8988T (cell line): ENCODE measurements around the gene PNLIP.

Experiments used
- DNase-seq: peaks from one replicate; pipeline ENCODE4 v3.0.0; 2011

The PNLIP gene

DNA sequence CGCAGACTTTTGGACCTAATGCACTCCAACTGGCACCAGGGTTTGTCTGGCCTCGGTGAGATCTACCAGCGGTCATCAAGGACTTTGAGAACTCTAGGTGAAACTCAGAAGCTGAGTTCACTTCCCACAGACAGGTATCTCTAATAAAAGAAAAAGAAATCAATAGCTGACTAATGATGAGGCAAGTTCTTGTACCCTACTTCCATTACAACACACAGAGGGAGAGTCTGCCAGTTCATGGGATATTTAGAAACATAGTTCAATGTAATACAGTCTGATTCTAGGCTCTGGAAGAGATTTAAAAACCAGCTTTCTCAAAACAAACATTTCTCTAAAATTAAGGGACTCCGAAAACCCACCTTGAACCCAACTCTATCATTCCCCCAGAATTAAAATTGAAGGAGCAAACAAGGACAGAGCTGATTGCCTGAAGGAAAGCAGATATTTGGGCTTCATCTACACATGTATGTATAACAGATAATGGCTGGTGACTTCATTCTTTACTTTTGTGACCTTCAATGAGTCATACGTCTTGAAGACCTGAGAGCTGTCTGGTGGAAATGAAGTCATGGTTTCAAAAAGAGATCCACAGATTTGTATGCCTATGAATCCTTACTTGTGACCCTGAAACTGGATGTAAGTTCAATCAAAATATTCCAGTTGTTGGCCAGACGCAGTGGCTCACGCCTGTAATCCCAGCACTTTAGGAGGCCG, 42.3 kb downstream of the PNLIP start:
- no peak for DNase-seq

DNA sequence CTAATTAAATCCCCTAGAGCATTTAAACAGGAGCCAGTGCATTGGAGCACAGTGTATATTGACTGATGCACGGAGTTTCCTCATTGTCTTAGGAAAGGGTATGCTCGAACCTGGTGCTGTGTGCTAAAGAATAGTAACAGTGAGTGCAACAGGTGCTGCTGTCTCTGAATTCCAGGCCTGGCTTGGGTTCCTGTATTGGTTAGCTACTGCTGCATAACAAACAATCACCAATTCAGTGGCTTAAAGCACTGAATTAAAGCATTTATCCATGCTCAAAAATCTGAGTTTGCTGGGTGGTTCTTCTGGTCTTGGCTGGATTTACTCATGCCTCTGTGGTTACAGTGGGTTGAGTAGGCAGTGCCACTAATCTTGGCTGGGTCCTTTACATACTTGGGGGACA, 43.3 kb downstream of the PNLIP start:
- no peak for DNase-seq

GRCh38 chr10:116589926-116590325, 44.2 kb downstream of the PNLIP start:
- DNase-seq = no peak

DNA sequence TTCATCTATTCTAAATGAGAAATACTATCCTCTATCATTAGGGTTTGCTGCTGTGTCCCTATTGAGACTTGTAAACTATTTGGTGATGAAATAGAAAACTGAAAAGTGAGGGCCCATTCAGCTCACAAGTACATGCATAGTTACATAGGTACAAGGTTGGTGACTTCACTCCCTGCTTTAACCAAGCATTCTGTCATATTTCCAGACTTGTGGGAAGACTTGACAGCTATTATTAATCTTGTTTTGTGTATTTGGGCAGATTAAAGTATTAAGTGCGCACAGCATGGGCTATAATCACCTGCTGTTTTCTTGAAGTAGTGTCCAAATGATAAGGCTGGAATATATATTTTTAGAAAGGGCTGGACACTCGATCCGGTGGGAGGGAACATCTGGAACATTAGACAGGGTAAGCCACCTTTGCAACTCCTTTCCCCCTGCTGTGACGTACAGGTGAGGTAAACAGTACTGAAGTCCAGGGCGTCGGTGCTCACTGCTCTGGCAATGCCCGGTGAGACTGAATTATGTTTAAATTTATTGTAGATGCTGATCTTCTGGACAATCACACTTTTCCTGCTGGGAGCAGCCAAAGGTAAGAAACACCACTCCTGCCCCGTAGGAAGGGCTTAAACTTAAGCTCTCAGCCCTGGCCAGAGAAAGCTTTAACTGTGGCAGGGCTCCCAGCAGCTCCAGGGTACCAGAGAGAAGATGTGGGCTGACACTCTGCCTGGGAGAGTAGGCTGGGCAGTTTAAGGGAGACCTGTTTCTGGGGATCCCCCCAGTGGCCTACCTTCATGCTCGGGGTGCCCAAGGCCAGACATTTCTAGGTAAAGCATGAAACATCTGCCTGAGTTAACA, 45.1 kb downstream of the PNLIP start, which contains the start of gene PNLIPRP1:
PNLIPRP1 (plus strand) TSS at position 370 of the 855 bp plus-strand sequence; CDS start at position 541, 171 bp downstream.
- DNase-seq = no peak

DNA sequence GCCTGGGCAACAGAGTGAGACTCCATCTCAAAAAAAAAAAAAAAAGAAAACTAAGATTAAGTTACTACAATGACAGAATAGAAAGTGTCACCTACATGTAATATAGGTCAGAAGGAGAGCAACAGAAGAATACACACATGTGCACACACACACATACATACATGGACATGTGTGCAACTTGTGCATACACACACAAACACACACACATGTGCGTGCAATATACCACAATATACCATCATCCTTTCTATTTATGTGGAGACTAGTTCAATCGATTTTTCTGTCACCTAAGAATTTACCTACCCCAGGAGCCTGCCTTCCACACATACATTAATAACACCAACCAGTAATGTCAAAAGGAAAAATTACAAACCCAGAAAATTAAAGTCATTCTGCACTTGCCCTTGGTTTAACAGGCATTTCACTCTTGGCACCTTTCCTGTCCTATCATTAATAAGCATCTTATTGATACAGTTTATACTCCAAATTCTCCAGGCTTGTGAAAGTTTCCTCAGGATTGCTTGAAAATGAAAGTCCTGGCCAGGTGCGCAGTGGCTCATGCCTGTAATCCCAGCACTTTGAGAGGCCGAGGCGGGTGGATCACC, 47.5 kb downstream of the PNLIP start:
- no peak for DNase-seq

DNA sequence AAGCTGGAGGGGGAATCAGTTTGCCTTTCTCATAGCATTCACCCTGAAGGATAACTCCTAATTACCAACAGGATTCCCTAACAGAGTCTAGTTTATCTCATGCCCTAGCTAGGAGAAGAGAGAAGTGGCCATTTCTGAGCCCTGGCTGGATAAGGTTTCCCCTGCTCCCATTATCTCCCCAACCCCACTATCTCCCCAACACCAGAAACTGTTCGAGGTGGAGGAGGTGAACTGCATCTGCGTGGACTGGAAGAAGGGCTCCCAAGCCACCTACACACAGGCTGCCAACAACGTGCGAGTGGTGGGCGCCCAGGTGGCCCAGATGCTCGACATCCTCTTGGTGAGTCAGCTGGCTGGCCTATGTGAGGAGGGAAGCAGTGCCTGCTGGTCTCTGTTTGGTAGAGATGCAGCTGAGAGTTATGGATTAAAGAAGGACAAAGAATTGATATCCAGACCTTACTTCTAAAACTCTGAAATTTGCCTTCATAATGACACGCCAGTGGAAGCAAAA, 48.8 kb downstream of the PNLIP start:
- no peak for DNase-seq

GRCh38 chr10:116596062-116596461, 50.3 kb downstream of the PNLIP start:
- no peak for DNase-seq

- DNase-seq = no peak
These were observed 51.8 kb downstream of the PNLIP start for GRCh38 chr10:116597543-116597942.

- no peak for DNase-seq
These were observed 52.6 kb downstream of the PNLIP start for GRCh38 chr10:116598329-116598728.

GRCh38 chr10:116599991-116600390, 54.3 kb downstream of the PNLIP start:
- DNase-seq = no peak

DNA sequence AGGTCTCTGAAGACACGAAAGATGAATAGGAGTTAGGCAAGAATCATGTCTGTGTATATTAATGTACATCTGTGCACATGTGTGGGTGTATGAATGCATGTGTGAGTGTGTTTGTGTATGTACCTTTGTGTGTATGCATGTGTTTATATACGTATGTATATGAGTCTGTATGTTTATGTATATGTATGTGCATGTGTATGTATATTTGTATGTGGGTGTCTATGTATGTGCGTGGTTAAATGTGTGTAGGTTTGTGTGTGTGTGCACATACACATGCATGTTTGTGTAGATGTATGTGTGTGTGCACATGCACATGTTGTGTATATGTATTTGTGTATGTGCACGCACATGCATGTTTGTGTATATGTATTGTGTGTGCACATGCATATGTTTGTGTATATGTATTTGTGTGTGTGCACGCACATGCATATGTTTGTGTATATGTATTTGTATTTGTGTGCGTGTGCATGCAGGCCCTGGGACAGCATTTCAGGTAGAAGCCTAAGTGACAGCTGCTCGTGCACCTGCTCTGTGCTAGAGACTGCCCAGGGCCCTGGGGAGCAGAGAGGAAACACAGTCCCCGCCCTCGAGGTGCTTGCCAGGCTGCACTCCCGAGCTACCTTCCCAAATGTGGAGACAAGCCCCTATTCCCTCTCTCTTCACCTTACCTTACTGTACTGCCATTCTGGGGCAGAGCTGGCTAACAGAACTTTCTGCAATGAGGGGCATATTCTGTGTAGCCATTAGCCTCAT, 57.1 kb downstream of the PNLIP start:
- DNase-seq = no peak

- no peak for DNase-seq
These were observed 60.3 kb downstream of the PNLIP start for GRCh38 chr10:116606061-116606483.

DNA sequence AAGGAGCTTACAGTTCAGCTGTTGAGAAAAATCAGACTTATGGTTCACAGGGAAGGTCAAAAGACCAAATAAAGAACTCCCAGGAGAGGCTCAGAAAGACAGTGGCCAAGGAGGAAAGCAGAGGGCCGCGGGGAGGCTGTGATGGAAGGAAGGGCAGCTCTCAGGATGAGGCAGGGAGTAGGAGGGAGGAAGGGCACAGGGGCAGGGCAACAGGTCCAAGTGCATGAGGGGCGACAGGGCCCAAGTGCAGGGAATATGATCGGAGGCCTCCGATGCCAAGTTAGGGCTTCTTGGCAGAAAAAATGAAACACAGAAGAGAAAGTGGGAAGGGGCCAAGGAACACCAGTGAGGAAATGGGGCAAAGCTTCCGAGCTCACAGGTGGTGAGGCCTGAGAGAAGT, 61.6 kb downstream of the PNLIP start:
- no peak for DNase-seq

- no peak for DNase-seq
These were observed 63.2 kb downstream of the PNLIP start for GRCh38 chr10:116608686-116609594.

DNA sequence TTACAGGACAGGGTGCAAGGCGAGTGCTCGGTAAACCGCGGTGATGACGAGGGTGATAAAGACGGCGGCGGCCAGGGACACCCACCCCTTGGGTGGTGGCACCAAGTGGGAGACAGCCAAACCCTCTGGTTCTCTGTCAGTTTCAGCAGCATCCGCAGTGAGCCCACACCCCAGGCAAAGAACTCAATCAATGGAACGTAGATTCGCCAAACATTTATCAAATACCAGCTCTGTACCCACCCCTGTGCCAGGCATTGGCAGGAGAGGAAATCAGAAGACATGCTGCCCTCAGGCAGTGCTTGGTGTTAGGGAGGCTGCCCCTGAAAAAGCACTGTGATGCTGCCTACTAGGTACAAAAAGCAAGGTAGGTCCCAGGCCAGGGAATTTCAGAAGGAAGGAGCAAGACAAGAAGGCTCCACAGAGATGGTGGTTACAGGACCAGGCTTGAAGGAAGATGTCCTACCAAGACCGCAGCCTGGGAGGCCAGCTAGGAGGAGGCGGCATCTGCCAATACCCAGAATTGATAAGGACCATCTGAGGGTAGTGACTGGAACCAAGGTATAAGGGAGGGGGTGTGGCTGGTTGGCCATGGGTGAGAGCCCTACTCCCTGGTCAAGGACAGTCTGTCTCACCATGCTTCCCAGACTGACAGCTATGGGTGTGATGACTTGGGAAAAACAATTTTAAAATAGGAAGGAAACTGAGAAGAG, 64.9 kb downstream of the PNLIP start:
- no peak for DNase-seq

- no peak for DNase-seq
These were observed 65.4 kb downstream of the PNLIP start for GRCh38 chr10:116611153-116611545.

- DNase-seq = no peak
These were observed 66.5 kb downstream of the PNLIP start for GRCh38 chr10:116612107-116612769.

DNA sequence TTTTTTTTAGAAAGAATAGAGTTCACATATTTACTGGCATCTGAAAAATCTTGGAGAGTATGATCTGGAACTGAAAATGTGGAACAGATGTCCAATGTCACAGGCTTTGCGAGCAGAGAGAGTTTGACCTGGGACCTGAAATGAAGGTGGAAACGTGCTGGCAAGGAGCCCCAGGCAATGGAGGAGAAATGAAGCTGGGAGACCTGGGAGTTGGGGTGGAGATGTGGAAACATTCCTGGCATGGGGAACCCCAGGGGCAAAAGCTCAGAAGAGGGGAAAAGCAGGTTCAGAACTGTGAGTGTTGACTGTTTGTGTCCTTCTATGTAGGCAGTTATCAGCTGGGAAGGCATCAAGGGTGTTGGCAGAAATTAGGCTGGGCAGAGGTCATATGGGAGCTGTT, 67.7 kb downstream of the PNLIP start:
- DNase-seq = no peak

GRCh38 chr10:116614796-116615195, 69.1 kb downstream of the PNLIP start:
- DNase-seq = no peak

- no peak for DNase-seq
These were observed 69.6 kb downstream of the PNLIP start for GRCh38 chr10:116615199-116615776.
